NCI-H2029 (cell line): ENCODE data around the gene ATP2A1.
"Not testable (repeated sequence)": the region's sequence is repeated elsewhere in the genome, so short reads cannot be mapped to it uniquely, and the experiment has no call there.

Source experiments
- DNase-seq: peaks from one replicate; lab custom pipeline; 2025; lab: John Stamatoyannopoulos, UW

The ATP2A1 gene

GRCh38 chr16:28859326-28859725, 19.0 kb upstream of the ATP2A1 start:
- no peak for DNase-seq

- no peak for DNase-seq
These were observed 14.1 kb upstream of the ATP2A1 start for GRCh38 chr16:28863929-28864793.

- DNase-seq: no peak
These were observed 13.1 kb upstream of the ATP2A1 start for GRCh38 chr16:28865001-28865688.

- no peak for DNase-seq
These were observed 12.4 kb upstream of the ATP2A1 start for GRCh38 chr16:28865722-28866453.

GRCh38 chr16:28866454-28866804, 11.9 kb upstream of the ATP2A1 start:
- no peak for DNase-seq

GRCh38 chr16:28867241-28867640, 11.0 kb upstream of the ATP2A1 start:
- DNase-seq: no peak

GRCh38 chr16:28867646-28868045, 10.6 kb upstream of the ATP2A1 start:
- DNase-seq: not testable (repeated sequence)

GRCh38 chr16:28869201-28869600, 9.1 kb upstream of the ATP2A1 start:
- no peak for DNase-seq

- no peak for DNase-seq
These were observed 5.3 kb upstream of the ATP2A1 start for GRCh38 chr16:28872952-28873351.

GRCh38 chr16:28873543-28874201, 4.6 kb upstream of the ATP2A1 start:
- DNase-seq: no peak

GRCh38 chr16:28874406-28874805, 3.9 kb upstream of the ATP2A1 start:
- no peak for DNase-seq

GRCh38 chr16:28875134-28876018, 2.9 kb upstream of the ATP2A1 start:
- DNase-seq: no peak

GRCh38 chr16:28876019-28876659, 2.1 kb upstream of the ATP2A1 start:
- DNase-seq: no peak

- DNase-seq: no peak
These were observed 1.2 kb upstream of the ATP2A1 start for GRCh38 chr16:28876973-28877654.

GRCh38 chr16:28877655-28878000, 660 bp upstream of the ATP2A1 start:
- DNase-seq: no peak

GRCh38 chr16:28879261-28879840, 1.1 kb downstream of the ATP2A1 start:
- no peak for DNase-seq

GRCh38 chr16:28879841-28880588, 1.7 kb downstream of the ATP2A1 start:
- peak; percentile 69 for DNase-seq

- DNase-seq: no peak
These were observed 2.3 kb downstream of the ATP2A1 start for GRCh38 chr16:28880589-28880915.

- no peak for DNase-seq
These were observed 2.7 kb downstream of the ATP2A1 start for GRCh38 chr16:28880955-28881354.
